GM15510 (cell line): ENCODE measurements around the gene MVB12A.

Experiments used
- POLR2A ChIP-seq: IDR thresholded peaks from 3 replicates; pipeline ENCODE4 v1.6.1; 2011; ENCODE audit warnings: borderline replicate concordance; ENCODE audit not compliant: insufficient read length; ENCODE audit errors: extremely low read depth

MVB12A gene

DNA sequence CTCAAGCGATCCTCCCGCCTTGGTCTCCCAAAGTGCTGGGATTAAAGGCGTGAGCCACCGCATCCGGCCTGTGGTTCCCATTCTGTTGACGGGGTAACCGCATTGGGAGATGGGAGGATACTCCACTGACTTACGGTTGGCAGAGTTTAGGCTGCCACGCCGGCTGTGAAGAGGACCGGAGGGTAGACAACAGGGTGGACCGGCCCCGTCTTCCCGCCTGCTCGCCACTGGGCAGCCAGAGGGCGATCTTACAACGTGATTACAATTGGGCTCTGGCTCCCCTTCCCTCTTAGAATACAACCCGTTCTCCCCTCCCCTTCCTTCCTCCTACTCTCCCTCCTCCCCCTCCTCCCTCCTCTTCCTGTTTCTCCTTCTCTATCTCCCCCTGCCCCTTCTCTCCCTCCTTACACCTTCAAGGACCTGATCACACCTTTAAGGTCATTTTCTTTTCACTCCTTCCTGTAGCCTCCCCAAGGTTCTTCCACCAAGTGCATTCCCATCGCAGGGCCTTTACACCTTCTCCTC lies 24.9 kb upstream of the MVB12A start:
- TF ChIP-seq POLR2A, result peak; percentile 18

DNA sequence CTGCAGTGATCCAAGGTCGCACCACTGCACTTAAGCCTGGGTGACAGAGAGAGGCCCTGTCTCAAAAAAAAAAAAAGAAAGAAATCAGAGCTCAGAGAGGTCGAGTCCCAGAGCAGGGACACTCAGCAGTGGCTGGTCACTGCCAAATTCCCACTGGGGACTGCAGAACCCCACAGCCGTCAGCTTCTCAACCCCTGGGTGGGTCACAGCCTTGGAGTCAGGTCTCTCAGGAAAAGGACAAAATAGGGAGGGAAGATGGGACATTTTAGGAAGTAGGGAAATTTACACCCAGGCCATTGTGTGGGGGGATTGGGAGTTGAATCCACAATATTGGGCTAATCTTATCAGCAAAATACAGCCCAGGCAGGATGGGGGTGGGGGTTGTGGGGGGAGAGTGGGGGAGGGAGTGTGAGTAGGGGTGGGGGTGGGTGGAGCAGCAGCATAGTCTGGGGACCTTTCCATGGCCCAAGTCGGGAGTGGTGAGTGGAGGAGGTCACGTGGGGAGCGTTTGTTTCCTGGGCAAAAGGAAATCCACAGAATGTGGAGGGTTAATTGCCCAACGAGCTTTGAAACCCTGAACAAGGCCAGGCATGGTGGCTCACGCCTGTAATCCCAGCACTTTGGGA lies 20.8 kb upstream of the MVB12A start:
- TF ChIP-seq POLR2A, result no peak

DNA sequence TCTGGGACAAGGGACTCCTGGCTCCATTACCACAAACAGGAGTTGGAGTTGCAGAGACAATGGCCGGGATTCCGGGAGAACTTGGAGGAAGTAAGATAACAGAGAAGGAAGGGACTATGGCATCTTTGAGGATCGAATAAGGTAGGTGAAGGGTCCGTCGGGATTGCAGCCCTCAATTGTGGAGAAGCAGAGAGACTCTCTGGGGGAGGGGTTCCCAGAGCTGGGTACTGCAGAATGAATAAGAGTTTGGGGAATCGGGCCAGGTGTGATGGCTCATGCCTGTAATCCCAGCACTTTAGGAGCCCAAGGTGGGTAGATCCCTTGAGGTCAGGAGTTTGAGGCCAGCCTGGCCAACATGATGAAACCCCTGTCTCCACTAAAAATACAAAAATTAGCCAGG lies 18.2 kb upstream of the MVB12A start:
- no peak for TF ChIP-seq POLR2A

DNA sequence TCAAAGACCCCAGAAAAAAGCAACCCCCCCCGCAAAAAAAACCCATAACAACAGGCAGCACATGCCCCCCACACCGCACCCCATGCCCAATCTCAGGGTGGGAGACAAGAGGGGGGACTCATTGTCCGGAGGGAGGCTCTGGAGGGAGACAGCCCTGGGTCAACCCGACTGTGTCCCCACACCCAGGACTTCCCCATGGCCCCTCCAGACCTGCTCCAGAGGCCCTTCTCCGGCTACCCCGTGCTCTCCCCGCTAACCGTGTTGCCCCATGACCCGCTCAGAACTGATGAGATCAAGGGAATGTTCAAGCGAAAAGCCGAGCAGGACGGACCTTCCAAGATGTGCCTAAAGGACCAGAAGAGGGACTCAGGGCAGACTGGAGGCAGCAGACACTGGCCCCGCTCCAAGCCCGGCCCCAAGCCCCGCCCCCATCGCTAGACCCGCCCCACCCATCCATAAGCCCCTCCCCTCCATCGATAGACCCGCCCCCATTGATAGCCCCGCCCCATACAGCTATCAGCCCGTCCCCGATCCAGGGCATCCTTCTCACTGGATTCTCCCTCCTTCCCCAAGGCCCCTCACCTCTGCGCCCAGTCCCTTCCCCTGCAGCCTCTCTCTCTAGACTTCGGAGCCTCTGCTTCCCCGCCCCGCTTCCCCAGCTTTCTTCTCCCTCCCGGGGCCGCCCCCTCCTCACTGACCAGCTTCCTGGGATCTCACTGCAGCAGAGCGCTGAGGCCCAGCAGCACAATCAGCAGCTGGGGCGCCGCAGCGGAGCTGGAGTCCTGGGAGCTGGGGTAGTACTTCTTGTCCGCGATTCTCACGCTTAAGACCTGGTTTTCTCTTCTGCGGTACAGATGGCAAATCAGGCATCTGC lies 16.6 kb upstream of the MVB12A start:
- no peak for TF ChIP-seq POLR2A

DNA sequence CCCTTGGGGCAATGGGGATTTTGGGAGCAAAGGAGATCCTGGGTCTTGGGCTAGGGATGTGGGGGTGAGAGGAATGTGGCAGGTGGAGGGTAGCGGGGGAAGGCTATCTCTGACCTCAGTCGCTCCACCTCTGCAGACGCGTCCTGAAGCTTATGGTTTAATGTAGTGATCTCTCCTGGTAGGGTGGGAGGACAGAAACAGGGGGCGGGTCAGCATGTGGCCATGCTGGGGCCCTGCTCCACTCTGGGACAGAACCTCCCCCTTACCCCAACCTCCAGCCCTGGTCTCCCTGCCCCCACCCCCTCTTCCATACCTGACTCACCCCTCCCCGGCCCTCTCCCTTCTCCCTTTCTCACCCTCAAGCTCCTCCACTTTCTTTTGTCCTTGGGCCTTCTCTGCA lies 15.8 kb upstream of the MVB12A start:
- TF ChIP-seq POLR2A, result no peak

DNA sequence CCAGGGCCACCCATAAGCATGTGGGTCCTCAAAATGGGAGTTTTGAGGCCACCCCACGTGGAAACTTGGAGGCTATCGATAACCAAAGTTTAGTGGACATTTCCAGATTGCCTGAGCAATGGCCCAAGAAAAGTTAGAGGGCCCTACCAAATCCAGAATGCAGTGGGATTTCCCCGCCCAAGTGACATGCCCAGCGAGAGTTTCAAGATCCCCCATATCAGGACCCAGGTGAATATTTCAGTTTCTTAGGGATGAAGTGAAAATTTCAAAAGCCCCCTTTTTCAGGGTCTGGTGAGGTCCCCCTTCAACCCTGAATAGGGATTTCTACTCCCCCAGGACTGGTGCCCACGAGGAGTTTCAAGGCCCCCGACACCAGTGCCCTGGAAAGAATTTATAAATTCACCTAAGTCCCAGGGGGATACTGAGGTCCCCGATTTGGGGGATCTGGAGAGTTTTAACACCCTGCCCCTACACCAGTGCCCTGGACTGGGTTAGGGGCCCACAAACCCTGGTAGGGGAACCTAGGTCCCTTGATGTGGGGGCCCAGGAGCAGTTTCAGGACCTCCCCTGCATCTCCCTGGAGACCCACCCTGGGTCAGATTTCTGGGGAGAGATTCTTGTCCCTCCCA lies 15.1 kb upstream of the MVB12A start:
- no peak for TF ChIP-seq POLR2A

DNA sequence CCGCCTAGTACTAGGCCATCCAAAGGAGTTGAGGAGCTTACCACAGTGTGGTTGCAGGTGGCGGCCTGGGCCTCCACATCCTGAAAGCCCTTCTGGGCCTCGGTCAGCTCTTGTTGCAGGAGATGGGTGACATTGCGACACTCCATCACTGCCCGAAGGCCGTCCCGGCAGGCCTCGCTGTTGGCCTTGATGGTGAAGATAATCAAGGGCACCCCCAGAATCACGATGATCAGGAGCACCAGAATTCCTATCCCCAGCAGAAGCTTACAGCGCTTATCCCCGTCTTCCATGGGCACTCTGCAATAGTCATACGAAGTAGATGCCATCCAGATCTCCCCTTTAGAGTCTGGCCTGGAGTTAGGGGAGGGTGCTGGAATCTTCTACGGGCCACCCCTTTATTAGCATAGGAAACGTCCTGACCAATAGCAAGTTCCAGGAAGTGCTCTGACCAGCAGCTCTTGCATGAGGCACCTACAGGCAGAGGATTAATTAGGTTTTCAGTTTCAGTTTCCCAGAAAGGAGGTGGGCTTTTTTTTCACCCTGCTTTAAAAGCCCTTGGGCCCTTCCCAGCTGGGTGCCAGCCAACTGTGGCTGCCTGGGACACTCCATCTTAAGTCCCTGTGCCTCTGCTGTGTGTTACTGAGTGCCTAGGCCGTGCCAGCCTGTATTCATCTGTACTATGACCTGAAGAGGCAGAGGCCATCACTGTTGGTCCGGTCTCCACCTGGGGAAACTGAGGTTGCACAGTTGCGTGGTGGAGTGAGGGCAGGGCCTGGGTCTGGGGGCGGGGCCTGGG lies 14.4 kb upstream of the MVB12A start, which contains the start of gene BST2:
TSS of gene BST2 (minus strand) at position 381 of the 796 bp plus-strand sequence. CDS start at position 326, 55 bp downstream.
- TF ChIP-seq POLR2A, result peak; percentile 75

DNA sequence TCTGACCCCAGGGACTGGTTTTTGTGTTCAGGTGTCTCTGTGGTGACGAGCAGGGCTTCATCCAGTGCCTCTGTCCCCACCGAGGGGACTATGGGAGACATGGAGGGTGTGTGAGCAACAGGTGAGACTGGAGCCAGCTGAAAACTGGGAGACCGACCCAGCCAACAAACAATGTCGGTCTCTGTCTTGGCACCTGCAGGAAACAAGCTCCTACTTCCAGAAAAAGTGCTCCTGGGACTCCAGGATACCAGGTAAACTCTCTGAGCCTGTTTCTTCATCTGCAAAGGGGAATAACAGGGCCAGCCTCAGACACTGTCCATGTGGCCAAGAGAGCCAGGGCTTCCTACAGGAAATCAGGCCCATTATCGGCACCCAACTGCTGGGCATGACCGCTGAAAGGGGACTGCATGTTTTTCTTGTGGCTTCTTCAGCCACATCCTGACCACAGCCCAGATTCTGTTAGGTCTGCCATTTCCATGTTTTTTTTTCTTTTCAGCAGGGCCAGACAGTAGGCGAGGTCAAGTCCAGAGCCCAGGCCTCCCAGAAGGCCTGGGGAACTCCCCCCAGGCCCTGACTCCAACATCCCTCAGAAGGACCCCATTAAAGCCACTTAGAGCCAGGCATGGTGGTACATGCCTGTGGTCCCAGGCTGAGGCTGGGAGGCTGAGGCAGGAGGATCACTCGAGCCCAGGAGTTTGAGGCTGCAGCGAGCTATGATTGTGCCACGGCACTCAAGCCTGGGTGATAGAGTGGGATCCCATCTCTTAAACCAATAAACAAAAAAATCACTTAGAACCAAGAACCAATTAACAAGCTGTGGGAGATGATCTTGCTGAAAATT lies 13.6 kb upstream of the MVB12A start:
- no peak for TF ChIP-seq POLR2A

DNA sequence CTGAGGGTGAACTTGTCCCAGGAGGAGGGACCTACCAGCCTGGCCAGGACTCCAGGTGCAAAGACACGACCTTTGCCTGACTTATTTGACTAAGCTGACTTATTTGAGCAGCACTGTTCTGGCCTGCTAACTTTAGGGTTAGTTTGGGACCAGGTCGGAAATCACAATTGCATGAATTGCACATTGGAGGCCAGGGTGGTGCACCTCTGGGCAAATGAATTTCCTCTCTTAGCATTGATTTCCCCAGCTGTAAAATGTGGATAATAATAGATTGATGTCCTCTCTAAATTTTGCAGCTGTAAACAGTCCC lies 13.0 kb upstream of the MVB12A start:
- no peak for TF ChIP-seq POLR2A

DNA sequence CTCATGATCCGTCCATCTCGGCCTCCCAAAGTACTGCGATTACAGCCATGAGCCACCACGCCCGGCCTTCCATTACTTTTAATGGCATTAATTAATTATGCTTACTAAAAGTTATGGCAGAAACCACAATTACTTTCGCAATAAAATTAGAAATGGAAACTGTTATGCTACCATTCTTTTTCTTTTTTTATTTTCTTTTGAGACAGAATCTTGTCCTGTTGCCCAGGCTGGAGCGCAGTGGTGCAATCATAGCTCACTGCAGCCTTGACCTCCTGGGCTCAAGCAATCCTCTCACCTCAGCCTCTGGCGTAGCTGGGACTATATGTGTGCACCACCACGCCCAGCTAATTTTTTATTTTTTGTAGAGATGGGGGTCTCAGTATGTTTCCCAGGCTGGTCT lies 9.9 kb upstream of the MVB12A start:
- no peak for TF ChIP-seq POLR2A

DNA sequence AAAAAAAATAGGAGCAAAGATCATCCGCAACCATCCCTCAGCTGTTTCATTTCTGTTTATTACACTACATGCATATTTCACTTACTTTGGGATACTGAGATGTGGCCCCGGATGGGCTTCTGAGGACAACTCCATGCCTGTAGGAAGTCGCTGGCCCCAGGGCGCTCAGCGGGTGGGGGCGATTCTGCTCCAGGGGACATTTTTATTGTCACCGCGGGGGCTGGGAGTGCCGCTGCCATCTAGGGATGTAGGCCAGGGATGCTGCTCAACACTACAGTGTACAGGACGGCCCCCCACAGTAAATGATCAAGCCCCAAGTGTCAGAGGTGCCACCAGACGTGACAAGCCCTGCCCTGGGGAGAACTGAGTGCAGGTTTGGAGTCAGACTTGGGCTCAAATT lies 8.0 kb upstream of the MVB12A start:
- TF ChIP-seq POLR2A, result no peak

DNA sequence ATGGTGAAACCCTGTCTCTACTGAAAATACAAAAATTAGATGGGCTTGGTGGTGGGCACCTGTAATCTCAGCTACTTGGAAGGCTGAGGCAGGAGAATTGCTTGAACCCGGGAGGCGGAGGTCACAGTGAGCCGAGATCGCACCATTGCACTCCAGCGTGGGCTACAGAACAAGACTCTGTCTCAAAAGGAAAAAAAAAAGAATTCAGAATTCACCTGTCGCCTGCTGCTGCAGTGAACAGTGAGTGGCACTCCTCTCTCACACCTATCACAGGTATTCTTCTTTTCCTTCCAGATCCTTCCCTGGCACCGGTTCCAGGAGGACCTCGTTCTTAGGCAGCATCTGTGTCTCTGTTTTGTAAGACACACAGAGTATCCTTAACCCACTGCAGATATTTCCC lies 5.8 kb upstream of the MVB12A start:
- no peak for TF ChIP-seq POLR2A

DNA sequence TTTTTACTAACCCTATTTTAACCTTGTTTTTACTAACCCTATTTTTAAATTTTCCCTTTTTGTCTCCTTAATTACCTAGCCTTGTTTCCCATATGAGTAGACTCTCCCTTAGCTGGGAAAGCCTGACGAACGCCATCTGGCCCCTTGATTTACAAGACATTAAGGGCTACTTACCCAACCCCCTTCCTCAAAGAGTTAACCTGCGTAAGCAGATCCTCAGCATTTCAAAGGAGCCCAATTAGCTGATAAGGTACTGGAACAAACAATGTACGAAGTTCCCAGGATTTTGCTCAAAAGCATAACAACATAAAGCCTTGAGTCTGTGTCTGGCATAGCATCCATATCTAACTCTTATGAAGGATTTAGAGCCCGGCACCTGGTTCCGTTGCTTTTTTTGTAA lies 4.7 kb upstream of the MVB12A start:
- TF ChIP-seq POLR2A, result no peak

DNA sequence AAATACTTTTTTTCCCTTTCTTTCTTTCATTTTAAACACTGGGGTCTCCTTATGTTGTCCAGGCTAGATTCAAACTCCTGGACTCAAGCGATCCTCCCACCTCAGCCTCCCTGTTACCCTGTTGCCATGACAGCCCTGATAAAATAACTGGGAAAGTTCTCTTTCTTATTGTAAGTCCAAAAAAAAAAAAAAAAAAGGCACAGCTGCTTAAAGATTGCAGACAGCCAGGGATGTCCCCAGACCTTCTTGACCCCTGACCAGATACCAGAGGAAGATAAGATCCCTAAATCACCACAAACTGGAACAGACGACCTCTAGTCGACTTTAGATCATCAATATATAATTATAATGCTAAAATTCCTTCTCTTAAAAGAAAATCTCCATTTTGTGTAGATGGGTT lies 1.1 kb upstream of the MVB12A start:
- no peak for TF ChIP-seq POLR2A
